A673 (cell line): Measurements from ENCODE around the gene KCTD12. TPM values are rescaled to one million over a fixed set of nuclear protein-coding genes. Genes with fewer than 3 reads are reported as not detected.

Source experiments
- BruUV-seq: library from RNA; stranded (reverse); fragments of 400-500 nt; replicated peaks from 2 replicates; lab custom pipeline; 2021; lab: Mats Ljungman, UMichigan
- CTCF ChIA-PET: fragments of 300-600 bp; sonication (Branson Sonifier 250); formaldehyde crosslinking; loops from one replicate; lab custom pipeline; 2022; ENCODE audit warnings: antibody characterized with exemption; lab: Charles Lee
- POLR2A ChIA-PET: fragments of 300-600 bp; sonication (Branson Sonifier 250); formaldehyde crosslinking; loops from one replicate; lab custom pipeline; 2022; ENCODE audit warnings: antibody characterized with exemption; ENCODE audit not compliant: low non-redundant PET; lab: Charles Lee
- DNase-seq: peaks from one replicate; pipeline ENCODE4 v3.0.0-alpha.2; 2015; ENCODE audit warnings: low spot score
- H3K27ac ChIP-seq: fragments of 200-600 bp; sonication (generic); 2 replicates; pipeline ENCODE4 v1.5.1; 2016; ENCODE audit warnings: mixed run types, low read depth, mild to moderate bottlenecking, mixed read lengths, antibody characterized with exemption, low read length; ENCODE audit not compliant: poor library complexity, severe bottlenecking
- H3K27me3 ChIP-seq: fragments of 200-600 bp; sonication (generic); replicated peaks from 2 replicates; pipeline ENCODE4 v1.6.1; 2017; ENCODE audit warnings: mixed run types, low read depth, mild to moderate bottlenecking, mixed read lengths, antibody characterized with exemption, low read length; ENCODE audit not compliant: insufficient read depth, poor library complexity
- H3K36me3 ChIP-seq: fragments of 200-600 bp; sonication (generic); 2 replicates; pipeline ENCODE4 v1.6.1; 2016; ENCODE audit warnings: mixed run types, mild to moderate bottlenecking, mixed read lengths, antibody characterized with exemption, low read length; ENCODE audit not compliant: insufficient read depth, poor library complexity, severe bottlenecking
- H3K4me1 ChIP-seq: fragments of 200-600 bp; sonication (generic); 2 replicates; pipeline ENCODE4 v1.6.1; 2017; ENCODE audit warnings: mixed run types, mild to moderate bottlenecking, mixed read lengths, antibody characterized with exemption, low read length; ENCODE audit not compliant: insufficient read depth, poor library complexity, severe bottlenecking
- H3K4me3 ChIP-seq: fragments of 200-600 bp; sonication (generic); 2 replicates; pipeline ENCODE4 v1.5.1; 2016; ENCODE audit warnings: low read depth, mixed run types, mild to moderate bottlenecking, mixed read lengths, low read length; ENCODE audit not compliant: poor library complexity, severe bottlenecking
- H3K9me3 ChIP-seq: fragments of 200-600 bp; sonication (generic); 2 replicates; pipeline ENCODE4 v1.6.1; 2016; ENCODE audit warnings: mixed run types, low read depth, mild to moderate bottlenecking, mixed read lengths, antibody characterized with exemption, low read length; ENCODE audit not compliant: poor library complexity, severe bottlenecking
- CTCF ChIP-seq: fragments of 300-800, 200-600 bp; sonication (generic); conservative IDR thresholded peaks from 2 replicates; pipeline ENCODE4 v1.5.1; 2017; ENCODE audit warnings: low read depth, mild to moderate bottlenecking, antibody characterized with exemption, low read length, moderate library complexity, mixed read lengths
- EZH2 ChIP-seq: fragments of 200-600 bp; sonication (generic); IDR thresholded peaks from 2 replicates; pipeline ENCODE4 v1.6.1; 2017; ENCODE audit warnings: borderline replicate concordance, low read depth, mild to moderate bottlenecking, mixed read lengths, antibody characterized with exemption, low read length; ENCODE audit not compliant: poor library complexity, severe bottlenecking
- intact Hi-C: fragments of 100-400 bp; cut with micrococcal nuclease; formaldehyde crosslinking; loops from one replicate; pipeline ENCODE4 v1.10.0; 2022; ENCODE audit not compliant: unreplicated experiment
- total RNA-seq: library from RNA; stranded (reverse); gene quantifications from 2 replicates; pipeline ENCODE4 v1.2.3, GENCODE V29; 2021

The KCTD12 gene
- total RNA-seq, 1 experiment from 2014 or later = 3.5 TPM

GRCh38 chr13:76872675-76873074, 13.5 kb downstream of the KCTD12 start:
- Histone ChIP-seq H3K4me3 (no peak overlapping the region), H3K36me3 (no peaks in the 10 kb centered on the region), H3K4me1 (no peaks in the 10 kb centered on the region), H3K27me3 (no peaks in the 10 kb centered on the region), H3K27ac (no peak overlapping the region), H3K9me3 (no peaks in the 10 kb centered on the region)
- ChIA-PET POLR2A (no interaction called here), CTCF (no interaction called here)
- intact Hi-C loops = no loop called here
- BruUV-seq = no TSS peak
- DNase-seq = no peak
- TF ChIP-seq EZH2 (no peak), CTCF (no peak)

GRCh38 chr13:76871432-76871831, 14.8 kb downstream of the KCTD12 start:
- no peaks in the 10 kb centered on the region for H3K27me3 ChIP-seq
- ChIA-PET CTCF (no interaction called here), POLR2A (no interaction called here)
- H3K4me1 ChIP-seq = no peaks in the 10 kb centered on the region
- no peaks in the 10 kb centered on the region for H3K36me3 ChIP-seq
- no peak overlapping the region for H3K27ac ChIP-seq
- TF ChIP-seq EZH2 (no peak), CTCF (no peak)
- no TSS peak for BruUV-seq
- DNase-seq = no peak
- H3K4me3 ChIP-seq = no peak overlapping the region
- intact Hi-C loops = no loop called here
- H3K9me3 ChIP-seq = no peaks in the 10 kb centered on the region

GRCh38 chr13:76868371-76868770, 17.8 kb downstream of the KCTD12 start:
- TF ChIP-seq EZH2 (no peak), CTCF (no peak)
- H3K9me3 ChIP-seq = no peaks in the 10 kb centered on the region
- H3K4me1 ChIP-seq = no peaks in the 10 kb centered on the region
- DNase-seq = no peak
- BruUV-seq = no TSS peak
- ChIA-PET POLR2A (no interaction called here), CTCF (no interaction called here)
- H3K36me3 ChIP-seq = no peaks in the 10 kb centered on the region
- intact Hi-C loops = no loop called here
- no peaks in the 10 kb centered on the region for H3K27me3 ChIP-seq
- no peak overlapping the region for H3K27ac ChIP-seq
- H3K4me3 ChIP-seq = no peak overlapping the region
